ENCODE measurements around the gene HTR7. TPM values are rescaled to one million over a fixed set of nuclear protein-coding genes. Genes with fewer than 3 reads are reported as not detected.

The HTR7 gene
- total and polyA plus RNA-seq, 2 of the 4 experiments (the other 2 are of a cell fraction): 0.43 to 0.72 TPM

GRCh38 chr10:90777621-90778020 lies 80.2 kb downstream of the HTR7 start:
- H2AK9ac ChIP-seq (replicated peaks; ENCODE audit: low read depth, low read length, poor library complexity): no peak overlapping the region
- H3K4me1 ChIP-seq (ENCODE audit: control insufficient read depth, insufficient read depth, low read length): no peaks in the 10 kb centered on the region
- TF ChIP-seq MXI1 (IDR thresholded peaks at IDR 0.05; ENCODE audit: borderline replicate concordance, low read depth, low read length) (no peak), NFE2L2 (IDR thresholded peaks at IDR 0.05; ENCODE audit: low read depth, low read length) (no peak), CEBPB (IDR thresholded peaks at IDR 0.05; ENCODE audit: low read depth, low read length) (peak; percentile 67), FOS (IDR thresholded peaks at IDR 0.05; ENCODE audit: low read depth, low read length) (no peak)
- H2BK5ac ChIP-seq (ENCODE audit: low read depth, low read length, poor library complexity, severe bottlenecking): no peak overlapping the region
- intact Hi-C loops (cut with micrococcal nuclease): no loop called here
- no peak overlapping the region for H2AK5ac ChIP-seq (ENCODE audit: low read depth, low read length)
- no peak overlapping the region for H4K8ac ChIP-seq (ENCODE audit: low read depth in 2 of 2, low read length in 2 of 2)
- no peak overlapping the region for H2BK15ac ChIP-seq (ENCODE audit: low read depth, low read length)
- H3K18ac ChIP-seq (ENCODE audit: low read depth, low read length): no peak overlapping the region
- no peak overlapping the region for H2BK20ac ChIP-seq (ENCODE audit: low read depth, low read length)
- H3K27me3 ChIP-seq (ENCODE audit: control insufficient read depth, insufficient read depth, low read length): peaks cover 2% of the 10 kb centered on the region; the same call in 1 of the 2 replicates
- in situ Hi-C loops (cut with MboI; ENCODE audit: low sequenced_read_pairs): no loop called here
- CTCF ChIA-PET: no interaction called here
- H2BK120ac ChIP-seq (ENCODE audit: low read depth, low read length): no peak overlapping the region
- no peak overlapping the region for H3K4ac ChIP-seq (ENCODE audit: low read depth, low read length)
- H3K4me3 ChIP-seq (ENCODE audit: insufficient read depth, low read depth, low read length): no peak overlapping the region
- DNase-seq (no peak), ATAC-seq (ENCODE audit: low read depth) (no peak)
- H3K4me2 ChIP-seq (ENCODE audit: low read depth, low read length): no peak overlapping the region
- no peak overlapping the region for H4K5ac ChIP-seq (ENCODE audit: low read depth, low read length)
- no peaks in the 10 kb centered on the region for H4K20me1 ChIP-seq (ENCODE audit: insufficient read depth, low read length)
- H3K56ac ChIP-seq (ENCODE audit: extremely low read depth, insufficient read depth, low read length): no peak overlapping the region
- H3K79me1 ChIP-seq (ENCODE audit: low read depth in 1 of 2, low read length in 2 of 2): no peaks in the 10 kb centered on the region
- no peaks in the 10 kb centered on the region for H3K36me3 ChIP-seq (ENCODE audit: control insufficient read depth, insufficient read depth, low read length)
- no peak overlapping the region for H3K23ac ChIP-seq (ENCODE audit: low read depth, low read length)
- H3K14ac ChIP-seq (replicated peaks; ENCODE audit: low read depth, low read length): no peak overlapping the region
- no TSS peak for BruUV-seq (replicated peaks)
- no peak overlapping the region for H3K9ac ChIP-seq (ENCODE audit: low read depth, low read length)
- no peak overlapping the region for H4K91ac ChIP-seq (ENCODE audit: insufficient read depth, low read depth, low read length)
- no peaks in the 10 kb centered on the region for H3K9me3 ChIP-seq (ENCODE audit: control insufficient read depth, insufficient read depth, low read length)
- H2AFZ ChIP-seq (replicated peaks; ENCODE audit: low read length, poor library complexity): no peak overlapping the region
- POLR2A ChIA-PET (ENCODE audit: unreplicated experiment): no interaction called here
- WGBS, 2 experiments (ENCODE audit: extremely low coverage in 2 of 2, insufficient read length in 1 of 2): no CpG with 5 or more reads among the region's 1 CpG
- H3K9me1 ChIP-seq (ENCODE audit: insufficient read depth, low read length): no peaks in the 10 kb centered on the region
- dilution Hi-C loops (cut with HindIII; ENCODE audit: low sequenced_read_pairs, unreplicated experiment): no loop called here
- no peak overlapping the region for H3K27ac ChIP-seq (ENCODE audit: insufficient read depth, low read length)

All from IMR-90 (cell line).